HG02870 (cell line): ENCODE data around the gene PEX10.

Experiments used
- ATAC-seq: cut with Tn5 transposase; IDR thresholded peaks from one replicate; pipeline ENCODE4 v1.9.1; 2021; ENCODE audit warnings: mild to moderate bottlenecking, moderate library complexity; ENCODE audit not compliant: unreplicated experiment

Gene PEX10

DNA sequence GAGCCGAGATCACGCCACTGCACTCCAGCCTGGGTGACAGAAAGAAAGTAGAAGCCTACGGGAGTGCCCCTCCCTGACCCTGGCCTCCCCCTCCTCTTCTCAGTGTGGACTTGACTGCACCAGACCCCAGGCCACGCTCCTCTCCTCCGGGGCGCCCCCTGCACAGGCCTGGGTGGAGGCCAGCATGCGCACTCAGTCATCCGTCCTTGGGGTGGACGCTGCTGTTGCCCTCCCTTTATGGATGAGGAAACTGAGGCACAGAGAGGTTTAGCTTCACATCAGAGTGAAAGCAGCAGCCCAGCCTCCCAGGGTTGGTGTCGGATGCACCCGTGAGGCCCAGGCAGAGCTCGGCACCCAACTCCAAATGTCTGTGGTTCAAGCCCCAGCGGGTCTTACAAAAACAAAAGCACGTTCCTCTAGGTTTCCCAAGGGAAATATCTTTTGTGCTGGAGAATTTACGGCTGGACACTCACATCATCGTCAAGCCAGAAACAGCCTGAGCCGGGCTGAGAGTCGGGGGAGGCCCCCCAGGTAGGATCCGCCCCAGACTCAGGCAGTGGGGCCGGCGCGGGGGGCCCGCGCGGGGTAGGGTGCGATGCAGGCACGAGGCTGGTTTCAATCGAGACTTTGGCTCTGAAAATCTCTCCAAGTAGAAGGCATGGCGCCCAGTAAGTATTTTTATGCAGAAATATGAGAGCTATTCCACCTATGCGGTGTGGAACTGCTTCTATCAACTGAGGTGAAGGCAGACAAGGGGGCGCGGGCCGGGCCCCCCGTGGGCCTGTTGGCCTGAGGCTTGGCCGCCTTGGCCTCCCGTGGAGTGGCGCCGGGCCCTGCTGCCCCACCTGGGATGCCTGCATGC, 57.6 kb downstream of the PEX10 start:
- ATAC-seq = no peak
